Osteocyte (in vitro differentiated cells): ENCODE measurements around the gene CRB2. TPM values are rescaled to one million over a fixed set of nuclear protein-coding genes. Genes with fewer than 3 reads are reported as not detected.

ENCODE experiments used
- DNase-seq: peaks from one replicate; pipeline ENCODE4 v3.0.0; 2021; ENCODE audit warnings: mixed read lengths; ENCODE audit not compliant: unreplicated experiment; ENCODE audit errors: extremely low spot score
- H3K27ac Mint-ChIP-seq: one replicate; pipeline ENCODE4 v1.8.0; 2021; ENCODE audit warnings: mild to moderate bottlenecking, mixed read lengths; ENCODE audit not compliant: unreplicated experiment
- H3K27me3 Mint-ChIP-seq: one replicate; pipeline ENCODE4 v1.8.0; 2021; ENCODE audit warnings: mixed read lengths; ENCODE audit not compliant: unreplicated experiment
- H3K36me3 Mint-ChIP-seq: one replicate; pipeline ENCODE4 v1.8.0; 2021; ENCODE audit warnings: mixed read lengths; ENCODE audit not compliant: unreplicated experiment
- H3K4me1 Mint-ChIP-seq: one replicate; pipeline ENCODE4 v1.8.0; 2021; ENCODE audit warnings: mixed read lengths; ENCODE audit not compliant: unreplicated experiment
- H3K4me3 Mint-ChIP-seq: one replicate; pipeline ENCODE4 v1.8.0; 2021; ENCODE audit warnings: mild to moderate bottlenecking, moderate library complexity, mixed read lengths; ENCODE audit not compliant: unreplicated experiment
- H3K9me3 Mint-ChIP-seq: one replicate; pipeline ENCODE4 v1.8.0; 2021; ENCODE audit warnings: mixed read lengths; ENCODE audit not compliant: unreplicated experiment
- total RNA-seq: library from RNA; stranded (reverse); gene quantifications from 2 replicates; pipeline ENCODE4 v1.2.1, GENCODE V29; 2021
- TF ChIP-seq, protein P1 (sequence below): fragments of 200-600 bp; sonication (generic); IDR thresholded peaks from 2 replicates; pipeline ENCODE4 v1.5.0; 2021; ENCODE audit warnings: antibody characterized with exemption, mild to moderate bottlenecking, moderate library complexity

The CRB2 gene
- total RNA-seq, 1 donor from 2014 or later = not detected

DNA sequence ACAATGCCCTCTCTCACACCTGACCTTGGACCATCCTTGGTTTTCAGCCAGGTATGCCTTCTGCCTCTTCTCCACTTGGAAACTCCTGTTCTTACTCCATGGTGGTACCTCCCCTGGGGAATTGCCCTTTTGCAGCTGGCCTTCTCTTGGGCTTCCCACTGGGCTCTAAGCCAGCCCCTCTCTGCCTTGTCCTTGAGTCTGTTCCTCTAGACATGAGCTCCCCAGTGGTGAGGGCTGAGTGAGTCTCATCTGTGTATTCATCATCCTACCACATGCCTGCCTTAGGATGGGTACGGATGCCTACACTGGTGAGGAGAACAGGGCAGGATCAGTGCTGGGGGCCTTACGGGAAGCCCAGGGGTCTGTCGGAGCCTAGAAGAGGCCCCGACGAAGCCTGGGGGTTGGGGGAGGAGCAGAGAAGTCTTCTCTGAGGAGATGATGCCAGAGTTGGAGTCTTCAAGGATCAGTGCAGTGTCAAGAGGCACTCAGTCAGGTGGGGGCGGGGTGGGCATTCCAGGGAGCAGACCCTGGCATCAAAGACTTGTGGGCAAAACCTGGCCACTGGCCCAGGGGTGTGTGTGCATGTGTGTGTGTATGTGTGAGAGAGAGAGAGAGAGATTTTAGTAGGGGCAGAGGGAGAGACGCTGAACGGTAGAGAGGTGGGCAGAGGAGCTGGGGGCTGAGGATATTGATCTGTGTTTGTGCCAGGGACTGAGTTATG lies 5.2 kb upstream of the CRB2 start:
- TF ChIP-seq, protein P1, sequence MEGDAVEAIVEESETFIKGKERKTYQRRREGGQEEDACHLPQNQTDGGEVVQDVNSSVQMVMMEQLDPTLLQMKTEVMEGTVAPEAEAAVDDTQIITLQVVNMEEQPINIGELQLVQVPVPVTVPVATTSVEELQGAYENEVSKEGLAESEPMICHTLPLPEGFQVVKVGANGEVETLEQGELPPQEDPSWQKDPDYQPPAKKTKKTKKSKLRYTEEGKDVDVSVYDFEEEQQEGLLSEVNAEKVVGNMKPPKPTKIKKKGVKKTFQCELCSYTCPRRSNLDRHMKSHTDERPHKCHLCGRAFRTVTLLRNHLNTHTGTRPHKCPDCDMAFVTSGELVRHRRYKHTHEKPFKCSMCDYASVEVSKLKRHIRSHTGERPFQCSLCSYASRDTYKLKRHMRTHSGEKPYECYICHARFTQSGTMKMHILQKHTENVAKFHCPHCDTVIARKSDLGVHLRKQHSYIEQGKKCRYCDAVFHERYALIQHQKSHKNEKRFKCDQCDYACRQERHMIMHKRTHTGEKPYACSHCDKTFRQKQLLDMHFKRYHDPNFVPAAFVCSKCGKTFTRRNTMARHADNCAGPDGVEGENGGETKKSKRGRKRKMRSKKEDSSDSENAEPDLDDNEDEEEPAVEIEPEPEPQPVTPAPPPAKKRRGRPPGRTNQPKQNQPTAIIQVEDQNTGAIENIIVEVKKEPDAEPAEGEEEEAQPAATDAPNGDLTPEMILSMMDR = no peak
- no peak for DNase-seq
- peaks cover 25% of the 10 kb centered on the region for H3K27me3 Mint-ChIP-seq
- H3K27ac Mint-ChIP-seq = no peak overlapping the region
- H3K36me3 Mint-ChIP-seq = no peaks in the 10 kb centered on the region
- no peaks in the 10 kb centered on the region for H3K9me3 Mint-ChIP-seq
- no peak overlapping the region for H3K4me3 Mint-ChIP-seq
- peaks cover 7% of the 10 kb centered on the region for H3K4me1 Mint-ChIP-seq

DNA sequence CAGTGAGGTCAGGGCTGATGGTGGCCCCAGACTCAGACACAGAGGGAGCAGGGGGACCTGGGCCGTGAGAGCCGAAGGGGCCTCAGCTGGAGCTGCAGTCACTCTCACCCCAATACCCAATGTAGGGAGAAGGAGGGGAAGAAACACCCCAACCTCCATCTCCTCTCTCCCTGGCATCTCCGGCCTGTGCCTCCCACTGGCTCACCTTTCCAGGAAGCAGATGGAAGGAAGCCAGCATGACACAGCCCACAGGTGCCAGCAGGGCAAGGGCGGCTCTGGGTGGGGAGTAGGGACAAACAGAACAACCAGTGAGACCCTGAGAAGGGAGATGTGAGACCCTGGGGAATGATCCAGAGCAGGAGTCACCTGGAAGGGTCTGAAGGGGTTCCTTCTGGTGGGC lies 3.0 kb upstream of the CRB2 start:
- peaks cover 25% of the 10 kb centered on the region for H3K27me3 Mint-ChIP-seq
- DNase-seq = no peak
- TF ChIP-seq, protein P1 = no peak
- H3K27ac Mint-ChIP-seq = no peak overlapping the region
- H3K4me3 Mint-ChIP-seq = no peak overlapping the region
- no peaks in the 10 kb centered on the region for H3K9me3 Mint-ChIP-seq
- no peaks in the 10 kb centered on the region for H3K36me3 Mint-ChIP-seq
- H3K4me1 Mint-ChIP-seq = peaks cover 12% of the 10 kb centered on the region

DNA sequence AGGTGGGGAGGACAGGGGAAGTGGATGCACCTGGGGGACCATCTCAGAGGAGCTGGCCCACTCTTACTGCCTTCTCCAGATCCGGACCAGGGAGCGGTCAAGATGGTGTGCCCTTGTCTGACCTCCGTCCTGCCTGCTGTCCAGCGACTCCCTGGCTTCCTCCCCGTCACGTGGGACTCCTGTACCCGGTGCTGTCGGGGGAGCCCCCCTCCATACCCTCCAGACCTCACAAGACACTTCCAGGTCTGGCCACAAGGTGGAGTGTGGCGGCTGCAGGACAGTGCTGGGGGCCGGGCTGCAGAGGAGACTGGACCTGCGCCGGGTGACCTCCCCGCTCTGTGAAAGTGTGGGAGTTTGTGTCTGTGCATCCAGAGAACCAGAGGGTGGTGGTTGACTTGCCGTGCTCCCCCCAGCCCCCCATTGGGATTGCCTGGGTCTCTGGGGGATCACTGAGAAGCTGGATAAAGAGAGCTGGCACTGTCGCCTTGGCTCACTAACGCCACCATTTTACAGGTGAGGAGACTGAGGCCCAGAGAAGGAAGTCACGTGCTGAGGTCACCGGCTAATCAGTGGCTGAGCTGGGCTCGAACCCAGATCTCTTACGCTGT lies 1.9 kb upstream of the CRB2 start:
- H3K4me3 Mint-ChIP-seq = no peak overlapping the region
- H3K27me3 Mint-ChIP-seq = peaks cover 25% of the 10 kb centered on the region
- H3K4me1 Mint-ChIP-seq = peaks cover 12% of the 10 kb centered on the region
- TF ChIP-seq, protein P1 = peak; percentile 92
- DNase-seq = peak; percentile 92
- H3K9me3 Mint-ChIP-seq = no peaks in the 10 kb centered on the region
- no peaks in the 10 kb centered on the region for H3K36me3 Mint-ChIP-seq
- H3K27ac Mint-ChIP-seq = no peak overlapping the region

DNA sequence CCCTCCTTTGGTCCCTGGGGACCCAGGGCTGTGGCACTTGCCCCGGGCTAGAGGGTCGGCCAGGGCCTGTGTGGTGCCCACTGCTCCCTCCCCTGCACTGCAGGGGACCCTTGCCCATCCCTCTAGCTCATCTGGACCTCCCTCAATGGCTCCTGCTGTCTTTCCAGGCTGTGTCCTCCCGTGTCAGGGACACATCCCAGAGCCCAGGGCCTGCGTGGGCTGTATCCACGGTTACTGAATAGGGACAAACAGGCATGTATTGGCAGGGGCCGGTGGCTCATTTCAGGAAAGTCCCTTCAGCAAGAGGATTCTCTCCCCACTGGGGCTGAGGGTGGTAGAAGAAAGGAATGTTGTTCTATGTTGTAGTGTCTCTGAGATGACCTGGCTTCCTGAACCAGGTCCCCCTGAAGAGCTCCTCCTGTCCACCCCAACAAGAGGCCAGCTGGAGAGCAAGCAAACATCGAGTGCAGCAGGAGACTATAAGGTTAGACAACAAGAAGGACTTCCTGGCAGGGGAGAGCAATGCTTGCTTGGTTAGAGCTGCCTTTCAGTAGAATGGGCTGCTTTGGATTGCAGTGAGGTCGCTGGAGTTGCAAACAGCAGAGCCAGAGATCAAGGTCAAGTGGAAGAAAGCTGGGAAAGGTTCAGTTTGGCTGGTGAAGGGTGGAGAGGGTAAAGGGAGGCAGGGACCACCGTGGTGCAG lies 1.0 kb upstream of the CRB2 start:
- DNase-seq = no peak
- Mint-ChIP-seq H3K4me1 (peaks cover 12% of the 10 kb centered on the region), H3K27me3 (peaks cover 25% of the 10 kb centered on the region), H3K36me3 (no peaks in the 10 kb centered on the region), H3K9me3 (no peaks in the 10 kb centered on the region), H3K4me3 (no peak overlapping the region), H3K27ac (no peak overlapping the region)
- TF ChIP-seq, protein P1 = no peak
